HCT116 (cell line): ENCODE data around the gene ZBTB34. TPM values are rescaled to one million over a fixed set of nuclear protein-coding genes. Genes with fewer than 3 reads are reported as not detected.

Experiments used
- ATAC-seq: fragments of 200-7000 bp; cut with Tn5 transposase; 2 replicates; pipeline ENCODE4 v1.9.1; 2020; ENCODE audit warnings: mild to moderate bottlenecking, moderate library complexity
- BruUV-seq: library from RNA; stranded (reverse); fragments of 400-500 nt; replicated peaks from 2 replicates; lab custom pipeline; 2021; lab: Mats Ljungman, UMichigan
- CTCF ChIA-PET: fragments of 300-600 bp; sonication (Branson Sonifier 250); formaldehyde crosslinking; loops from one replicate; lab custom pipeline; 2021; ENCODE audit warnings: antibody characterized with exemption; lab: Charles Lee
- POLR2A ChIA-PET: fragments of 300-600, 350-600 bp; sonication (Branson Sonifier 250); formaldehyde crosslinking; loops from one replicate; lab custom pipeline; 2021; ENCODE audit warnings: antibody characterized with exemption; lab: Charles Lee
- RAD21 ChIA-PET, 2 experiments: fragments of 300-600 bp; sonication (Branson Sonifier 250); formaldehyde crosslinking; loops; one replicate each; lab custom pipeline; 2023; ENCODE audit warnings: low total read pairs in 2 of 2; ENCODE audit not compliant: uncharacterized antibody in 2 of 2, unreplicated experiment in 2 of 2, low non-redundant PET in 1 of 2; lab: Charles Lee
- DNase-seq: peaks from one replicate; pipeline ENCODE4 v3.0.0-alpha.2; 2010; ENCODE audit warnings: low read depth, low spot score
- H2AFZ ChIP-seq: fragments of 200-600 bp; shearing (Covaris generic), sonication (generic); 2 replicates; pipeline ENCODE4 v1.6.1; 2017; ENCODE audit warnings: low read depth, mixed run types, mixed read lengths, antibody characterized with exemption, low read length; ENCODE audit not compliant: poor library complexity, severe bottlenecking
- H3K27ac ChIP-seq: 2 replicates; pipeline ENCODE4 v1.5.1; 2012; ENCODE audit warnings: low read depth, low read length
- H3K27me3 ChIP-seq: fragments of 200-600 bp; sonication (generic); 2 replicates; pipeline ENCODE4 v1.6.1; 2016; ENCODE audit warnings: mixed run types, low read length, mixed read lengths; ENCODE audit not compliant: insufficient read depth
- H3K36me3 ChIP-seq, 2 experiments: fragments of 200-500 bp in 1 of 2; fragments of 200-600 bp in 1 of 2; sonication (Bioruptor generic) in 1 of 2; sonication (generic) in 1 of 2; 2 replicates each; pipeline versions ENCODE4 v1.5.1 to v1.6.1; 2014 to 2016; ENCODE audit warnings: low read length in 2 of 2, inconsistent platforms in 1 of 2, mixed read lengths in 1 of 2, mixed run types in 1 of 2; ENCODE audit not compliant: insufficient read depth in 2 of 2, control insufficient read depth in 1 of 2
- H3K4me1 ChIP-seq, 2 experiments: fragments of 200-600 bp in 1 of 2; sonication (generic) in 1 of 2; 2 replicates each; pipeline versions ENCODE4 v1.5.1 to v1.6.1; 2012 to 2017; ENCODE audit warnings: low read length in 2 of 2, inconsistent platforms in 1 of 2, mild to moderate bottlenecking in 1 of 2, mixed read lengths in 1 of 2, mixed run types in 1 of 2, moderate library complexity in 1 of 2; ENCODE audit not compliant: insufficient read depth in 2 of 2, control insufficient read depth in 1 of 2
- H3K4me2 ChIP-seq: fragments of 200-600 bp; sonication (generic); 2 replicates; pipeline ENCODE4 v1.6.1; 2017; ENCODE audit warnings: mixed run types, low read length, mixed read lengths
- H3K4me3 ChIP-seq, 2 experiments: fragments of 200-600 bp in 1 of 2; sonication (generic) in 1 of 2; replicated peaks in 1 of 2; 2 replicates each; pipeline ENCODE4 v1.5.1; 2011 to 2016; ENCODE audit warnings: low read length in 2 of 2, control low read depth in 1 of 2, low read depth in 1 of 2, mild to moderate bottlenecking in 1 of 2, mixed read lengths in 1 of 2, mixed run types in 1 of 2
- H3K79me2 ChIP-seq: fragments of 200-600 bp; sonication (generic); 2 replicates; pipeline ENCODE4 v1.6.1; 2017; ENCODE audit warnings: mild to moderate bottlenecking, mixed run types, low read length, moderate library complexity, mixed read lengths; ENCODE audit not compliant: insufficient read depth
- H3K9ac ChIP-seq: fragments of 200-600 bp; sonication (generic); 2 replicates; pipeline ENCODE4 v1.6.1; 2016; ENCODE audit warnings: low read length, mixed read lengths
- H3K9me2 ChIP-seq: fragments of 200-600 bp; sonication (generic), shearing (Covaris generic); 2 replicates; pipeline ENCODE4 v1.6.1; 2017; ENCODE audit warnings: mixed run types, mild to moderate bottlenecking, moderate library complexity; ENCODE audit not compliant: insufficient read depth
- H3K9me3 ChIP-seq, 2 experiments: fragments of 200-500 bp in 1 of 2; fragments of 200-600 bp in 1 of 2; sonication (Bioruptor generic) in 1 of 2; sonication (generic) in 1 of 2; 2 replicates each; pipeline ENCODE4 v1.6.1; 2014 to 2017; ENCODE audit warnings: low read length in 2 of 2, mixed read lengths in 2 of 2, inconsistent platforms in 1 of 2, low read depth in 1 of 2, mild to moderate bottlenecking in 1 of 2, mixed run types in 1 of 2, moderate library complexity in 1 of 2; ENCODE audit not compliant: control insufficient read depth in 1 of 2, insufficient read depth in 1 of 2
- H4K20me1 ChIP-seq: fragments of 200-600 bp; sonication (generic), shearing (Covaris generic); 2 replicates; pipeline ENCODE4 v1.6.1; 2017; ENCODE audit warnings: mixed run types, mild to moderate bottlenecking, moderate library complexity; ENCODE audit not compliant: insufficient read depth
- CEBPB ChIP-seq: IDR thresholded peaks from 2 replicates; pipeline ENCODE4 v1.6.1; 2012; ENCODE audit warnings: low read depth
- EGR1 ChIP-seq: IDR thresholded peaks from 2 replicates; pipeline ENCODE4 v1.6.1; 2012; ENCODE audit warnings: low read depth
- ELF1 ChIP-seq: IDR thresholded peaks from 2 replicates; pipeline ENCODE4 v1.6.1; 2012; ENCODE audit warnings: low read depth, borderline replicate concordance
- POLR2A ChIP-seq: IDR thresholded peaks from 2 replicates; pipeline ENCODE4 v1.7.0; 2011; ENCODE audit warnings: borderline replicate concordance; ENCODE audit not compliant: insufficient read depth, insufficient read length; ENCODE audit errors: extremely low read depth
- POLR2AphosphoS5 ChIP-seq: IDR thresholded peaks from 2 replicates; pipeline ENCODE4 v1.6.1; 2011; ENCODE audit warnings: mild to moderate bottlenecking, low read depth, low read length, moderate library complexity
- SIN3A ChIP-seq: IDR thresholded peaks from 2 replicates; pipeline ENCODE4 v1.6.1; 2012; ENCODE audit warnings: low read depth
- SRF ChIP-seq: IDR thresholded peaks from 2 replicates; pipeline ENCODE4 v1.6.1; 2012; ENCODE audit warnings: low read depth
- YY1 ChIP-seq: IDR thresholded peaks from 2 replicates; pipeline ENCODE4 v1.6.1; 2011; ENCODE audit warnings: low read length, low read depth, moderate library complexity, mild to moderate bottlenecking; ENCODE audit not compliant: insufficient replicate concordance; ENCODE audit errors: extremely low read depth
- ZFX ChIP-seq: fragments of 450-650 bp; IDR thresholded peaks from 2 replicates; pipeline ENCODE4 v1.6.1; 2017
- intact Hi-C: fragments of 100-400 bp; cut with micrococcal nuclease; formaldehyde crosslinking; loops from 2 replicates; pipeline ENCODE4 v1.10.0; 2022
- total RNA-seq: library from RNA; stranded (reverse); gene quantifications from one replicate; pipeline ENCODE4 v1.2.1, GENCODE V29; 2021; ENCODE audit not compliant: unreplicated experiment
- TF ChIP-seq, protein P1 (sequence below), 3 experiments: fragments of 200-600 bp in 1 of 3; sonication (generic) in 1 of 3; IDR thresholded peaks in 2 of 3; conservative IDR thresholded peaks in 1 of 3; 2 replicates each; pipeline ENCODE4 v1.5.1; 2012 to 2017; ENCODE audit warnings: low read depth in 2 of 3, low read length in 2 of 3, antibody characterized with exemption in 1 of 3, borderline replicate concordance in 1 of 3, control low read depth in 1 of 3, mild to moderate bottlenecking in 1 of 3, mixed read lengths in 1 of 3, mixed run types in 1 of 3, moderate library complexity in 1 of 3; ENCODE audit not compliant: insufficient read depth in 1 of 3

ZBTB34 gene
- total RNA-seq, 1 experiment from 2014 or later, result 5.6 TPM

DNA sequence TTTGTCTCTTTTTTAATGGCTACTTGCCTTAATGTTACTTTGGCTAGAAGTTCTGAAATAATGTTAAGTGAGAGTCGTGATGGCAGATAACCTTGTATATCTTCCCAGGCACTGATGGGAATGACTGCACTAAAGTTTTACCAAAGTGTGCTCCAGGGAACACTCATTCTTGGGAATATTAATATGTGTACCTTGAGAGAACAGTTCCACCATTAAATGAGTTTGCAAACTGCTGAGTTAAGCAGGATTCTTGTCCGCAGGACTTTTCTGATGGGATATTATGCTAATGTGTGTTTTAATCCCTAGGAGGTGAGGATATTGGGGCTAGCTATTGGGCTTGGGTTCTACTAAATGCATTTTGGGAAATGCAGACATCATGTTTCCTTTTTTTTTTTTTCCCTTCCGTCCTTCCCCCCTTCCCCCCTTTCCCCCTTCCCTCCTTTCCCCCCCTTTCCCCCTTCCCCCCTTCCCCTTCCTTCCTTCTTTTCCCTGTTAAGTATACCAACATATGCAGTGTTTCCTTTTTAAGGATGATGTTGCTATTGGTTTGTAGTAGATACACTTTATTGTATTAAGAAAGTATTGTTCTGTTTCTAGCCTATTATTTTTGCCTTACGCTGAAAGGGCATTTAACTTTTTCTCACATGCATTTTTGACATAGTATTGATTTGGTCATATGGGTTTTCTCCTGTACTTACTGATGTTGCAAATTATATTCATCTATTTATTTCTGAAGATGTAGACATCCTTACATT, 15.5 kb downstream of the ZBTB34 start:
- intact Hi-C loops, result no loop called here

DNA sequence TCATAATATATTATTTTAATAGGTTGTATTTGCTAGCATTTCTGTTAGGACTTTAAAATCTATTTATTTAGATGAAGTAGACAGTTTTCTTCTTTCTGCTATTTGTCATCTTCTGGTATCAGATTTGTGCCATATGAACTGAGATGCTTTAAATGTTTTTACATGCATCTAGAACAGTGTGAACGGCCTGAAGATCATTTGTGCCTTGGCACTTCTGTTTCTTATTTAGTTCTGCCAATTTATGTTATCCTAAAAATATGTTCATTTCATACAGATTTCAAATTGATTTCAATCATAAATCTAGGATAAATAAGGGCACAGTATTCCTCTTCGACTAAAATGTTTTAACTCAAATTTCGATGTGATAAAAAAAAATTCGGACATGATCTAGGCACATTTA, 16.1 kb downstream of the ZBTB34 start:
- POLR2A ChIA-PET, result no interaction called here
- TF ChIP-seq CEBPB (no peak), ELF1 (no peak), SRF (no peak), YY1 (no peak), POLR2A (no peak)
- TF ChIP-seq, all 23 proteins: peak for 0
- H2AFZ ChIP-seq, result no peak overlapping the region
- no peaks in the 10 kb centered on the region for H4K20me1 ChIP-seq
- H3K4me3 ChIP-seq, result no peak overlapping the region
- H3K9me3 ChIP-seq, result no peaks in the 10 kb centered on the region
- H3K4me1 ChIP-seq, result no peaks in the 10 kb centered on the region
- no peak overlapping the region for H3K4me2 ChIP-seq
- no peaks in the 10 kb centered on the region for H3K9me2 ChIP-seq
- H3K79me2 ChIP-seq, result peaks cover 25% of the 10 kb centered on the region
- BruUV-seq, result no TSS peak
- RAD21 ChIA-PET, result no interaction called here
- CTCF ChIA-PET, result no interaction called here
- no peak overlapping the region for H3K9ac ChIP-seq
- peaks cover 3 to 8% of the 10 kb centered on the region in 2 experiments; a peak in 2 of 4 replicates for H3K36me3 ChIP-seq
- no peak overlapping the region for H3K27ac ChIP-seq
- ATAC-seq (no peak), DNase-seq (no peak)
- H3K27me3 ChIP-seq, result no peaks in the 10 kb centered on the region
- intact Hi-C loops, result no loop called here

More for the DNA sequence above, 15.5 kb downstream of the ZBTB34 start:
- CTCF ChIA-PET, result no interaction called here
- Histone ChIP-seq H3K4me1 (no peaks in the 10 kb centered on the region), H3K4me2 (no peak overlapping the region), H3K4me3 (no peak overlapping the region), H4K20me1 (no peaks in the 10 kb centered on the region), H3K9me3 (no peaks in the 10 kb centered on the region), H3K27me3 (no peaks in the 10 kb centered on the region), H2AFZ (no peak overlapping the region), H3K9me2 (no peaks in the 10 kb centered on the region), H3K36me3 (peaks cover 2 to 8% of the 10 kb centered on the region in 2 experiments; a peak in 2 of 4 replicates), H3K27ac (no peak overlapping the region), H3K9ac (no peak overlapping the region), H3K79me2 (peaks cover 25% of the 10 kb centered on the region)
- RAD21 ChIA-PET, result no interaction called here
- DNase-seq (no peak), ATAC-seq (no peak)
- BruUV-seq, result no TSS peak
- TF ChIP-seq POLR2AphosphoS5 (no peak), EGR1 (no peak), SIN3A (no peak), ZFX (no peak)
- TF ChIP-seq, protein P1, sequence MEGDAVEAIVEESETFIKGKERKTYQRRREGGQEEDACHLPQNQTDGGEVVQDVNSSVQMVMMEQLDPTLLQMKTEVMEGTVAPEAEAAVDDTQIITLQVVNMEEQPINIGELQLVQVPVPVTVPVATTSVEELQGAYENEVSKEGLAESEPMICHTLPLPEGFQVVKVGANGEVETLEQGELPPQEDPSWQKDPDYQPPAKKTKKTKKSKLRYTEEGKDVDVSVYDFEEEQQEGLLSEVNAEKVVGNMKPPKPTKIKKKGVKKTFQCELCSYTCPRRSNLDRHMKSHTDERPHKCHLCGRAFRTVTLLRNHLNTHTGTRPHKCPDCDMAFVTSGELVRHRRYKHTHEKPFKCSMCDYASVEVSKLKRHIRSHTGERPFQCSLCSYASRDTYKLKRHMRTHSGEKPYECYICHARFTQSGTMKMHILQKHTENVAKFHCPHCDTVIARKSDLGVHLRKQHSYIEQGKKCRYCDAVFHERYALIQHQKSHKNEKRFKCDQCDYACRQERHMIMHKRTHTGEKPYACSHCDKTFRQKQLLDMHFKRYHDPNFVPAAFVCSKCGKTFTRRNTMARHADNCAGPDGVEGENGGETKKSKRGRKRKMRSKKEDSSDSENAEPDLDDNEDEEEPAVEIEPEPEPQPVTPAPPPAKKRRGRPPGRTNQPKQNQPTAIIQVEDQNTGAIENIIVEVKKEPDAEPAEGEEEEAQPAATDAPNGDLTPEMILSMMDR (IDR thresholded peaks at IDR 0.05 in 2 of 3, conservative IDR thresholded peaks at IDR 0.05 in 1 of 3; ENCODE audit: borderline replicate concordance in 1 of 3, insufficient read depth in 1 of 3, low read depth in 2 of 3, low read length in 2 of 3), result no peak
- POLR2A ChIA-PET, result no interaction called here
